H1 (cell line): ENCODE measurements around the gene KIAA1328. TPM values are rescaled to one million over a fixed set of nuclear protein-coding genes. Genes with fewer than 3 reads are reported as not detected.

Experiments
- CHD1 ChIP-seq: IDR thresholded peaks from 2 replicates; pipeline ENCODE4 v1.6.1; 2012; ENCODE audit warnings: low read depth, low read length, improper control_type of control experiment
- EGR1 ChIP-seq: IDR thresholded peaks from 2 replicates; pipeline ENCODE4 v1.6.1; 2011; ENCODE audit warnings: low read depth, low read length, borderline replicate concordance
- FOSL1 ChIP-seq: IDR thresholded peaks from 2 replicates; pipeline ENCODE4 v1.6.1; 2011; ENCODE audit warnings: mild to moderate bottlenecking, low read depth, low read length, moderate library complexity; ENCODE audit not compliant: insufficient read depth
- SIN3A ChIP-seq, 2 experiments: IDR thresholded peaks in 1 of 2; conservative IDR thresholded peaks in 1 of 2; 2 replicates each; pipeline ENCODE4 v1.6.1; 2011 to 2012; ENCODE audit warnings: low read length in 2 of 2, improper control_type of control experiment in 1 of 2, low read depth in 1 of 2, mild to moderate bottlenecking in 1 of 2
- SP4 ChIP-seq: IDR thresholded peaks from 2 replicates; pipeline ENCODE4 v1.6.1; 2012; ENCODE audit warnings: low read length, inconsistent platforms
- TBP ChIP-seq: IDR thresholded peaks from 2 replicates; pipeline ENCODE4 v1.6.1; 2011; ENCODE audit warnings: low read depth, low read length, improper control_type of control experiment
- polyA plus RNA-seq, 7 experiments: library from polyadenylated mRNA; depleted of rRNA in 3 of 7; stranded (reverse) in 5 of 7; unstranded in 2 of 7; fragments of >200 nt in 5 of 7; fragments of 200-250 nt in 2 of 7; gene quantifications; 1 replicate in 5 of 7; 2 replicates in 1 of 7; 4 replicates in 1 of 7; pipeline versions ENCODE4 v1.2.1 to v1.2.3, GENCODE V29; 2011 to 2013; ENCODE audit warnings: missing spikeins in 2 of 7, mixed read lengths in 2 of 7
- total RNA-seq: library from RNA; stranded (reverse); fragmentation: NEBNext Ultra II Directional; extraction: Animal tissue kit (Norgen Biotek cat#: 25700); gene quantifications from 2 replicates; pipeline ENCODE4 v1.2.1, GENCODE V29; 2021
- TF ChIP-seq, protein P1 (sequence below): IDR thresholded peaks from 2 replicates; pipeline ENCODE4 v1.6.1; 2012; ENCODE audit warnings: low read length, inconsistent platforms
- TF ChIP-seq, protein P2 (sequence below): IDR thresholded peaks from 2 replicates; pipeline ENCODE4 v1.6.1; 2011; ENCODE audit warnings: low read depth, mild to moderate bottlenecking, low read length; ENCODE audit not compliant: insufficient read depth

The KIAA1328 gene
- total and polyA plus RNA-seq, 2 of the 8 experiments (the other 6 are each of a cell fraction or from before 2014, with no cell fraction given), result 2.6 to 5.7 TPM

DNA sequence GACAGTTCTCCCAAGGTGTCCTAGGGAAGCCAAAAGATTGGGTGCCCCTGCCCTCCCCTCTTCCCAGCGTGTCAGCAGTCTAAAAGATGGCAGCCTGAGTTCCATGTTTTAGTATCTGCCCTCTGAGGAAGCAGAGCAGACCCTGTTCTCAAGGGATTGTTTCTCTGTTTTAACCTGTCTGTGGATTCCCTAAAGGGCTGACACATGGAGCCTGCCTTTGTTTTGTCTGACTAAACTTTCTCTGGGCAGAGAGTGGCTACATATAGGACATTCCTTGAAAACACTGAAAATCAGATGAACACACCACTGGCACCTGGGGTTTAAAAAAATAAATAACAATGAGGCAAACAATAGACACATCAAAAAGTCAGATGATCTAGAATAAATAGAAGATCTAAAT lies 337.6 kb downstream of the KIAA1328 start (continued):
- TF ChIP-seq, protein P1, sequence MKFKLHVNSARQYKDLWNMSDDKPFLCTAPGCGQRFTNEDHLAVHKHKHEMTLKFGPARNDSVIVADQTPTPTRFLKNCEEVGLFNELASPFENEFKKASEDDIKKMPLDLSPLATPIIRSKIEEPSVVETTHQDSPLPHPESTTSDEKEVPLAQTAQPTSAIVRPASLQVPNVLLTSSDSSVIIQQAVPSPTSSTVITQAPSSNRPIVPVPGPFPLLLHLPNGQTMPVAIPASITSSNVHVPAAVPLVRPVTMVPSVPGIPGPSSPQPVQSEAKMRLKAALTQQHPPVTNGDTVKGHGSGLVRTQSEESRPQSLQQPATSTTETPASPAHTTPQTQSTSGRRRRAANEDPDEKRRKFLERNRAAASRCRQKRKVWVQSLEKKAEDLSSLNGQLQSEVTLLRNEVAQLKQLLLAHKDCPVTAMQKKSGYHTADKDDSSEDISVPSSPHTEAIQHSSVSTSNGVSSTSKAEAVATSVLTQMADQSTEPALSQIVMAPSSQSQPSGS, result no peak
- TF ChIP-seq, protein P2, sequence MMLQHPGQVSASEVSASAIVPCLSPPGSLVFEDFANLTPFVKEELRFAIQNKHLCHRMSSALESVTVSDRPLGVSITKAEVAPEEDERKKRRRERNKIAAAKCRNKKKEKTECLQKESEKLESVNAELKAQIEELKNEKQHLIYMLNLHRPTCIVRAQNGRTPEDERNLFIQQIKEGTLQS, result no peak
- TF ChIP-seq TBP, result no peak
- no peak for TF ChIP-seq SIN3A (conservative IDR thresholded peaks at IDR 0.05 in 1 of 2, IDR thresholded peaks at IDR 0.05 in 1 of 2; ENCODE audit: low read depth in 1 of 2, low read length in 2 of 2)
- no peak for TF ChIP-seq CHD1
- no peak for TF ChIP-seq FOSL1
- TF ChIP-seq SP4, result no peak
- TF ChIP-seq EGR1, result no peak
